GM12878 (cell line): ENCODE data around the gene ATP2A2. TPM values are rescaled to one million over a fixed set of nuclear protein-coding genes. Genes with fewer than 3 reads are reported as not detected.

Source experiments
- ATAC-seq: fragments of 200-7000 bp; cut with Tn5 transposase; 3 replicates; pipeline ENCODE4 v1.9.1; 2020; ENCODE audit warnings: mild to moderate bottlenecking, moderate library complexity
- BruUV-seq: library from RNA; stranded (reverse); fragments of 400-500 nt; replicated peaks from 2 replicates; lab custom pipeline; 2021; lab: Mats Ljungman, UMichigan
- CTCF ChIA-PET: fragments of 300-600 bp; sonication (Branson Sonifier 250); formaldehyde crosslinking; extraction: SDS; loops from one replicate; lab custom pipeline; 2021; ENCODE audit warnings: inconsistent platforms; lab: Yijun Ruan, JAX
- POLR2A ChIA-PET: fragments of 350-600 bp; formaldehyde crosslinking; extraction: SDS; loops from one replicate; lab custom pipeline; 2021; ENCODE audit warnings: inconsistent platforms; lab: Charles Lee
- RAD21 ChIA-PET: fragments of 300-600 bp; sonication (Branson Sonifier 250); formaldehyde crosslinking; loops from one replicate; lab custom pipeline; 2023; ENCODE audit warnings: antibody characterized with exemption; ENCODE audit not compliant: unreplicated experiment; lab: Charles Lee
- SMC1A ChIA-PET: fragments of 300-600 bp; sonication (Branson Sonifier 250); formaldehyde crosslinking; loops from one replicate; lab custom pipeline; 2023; ENCODE audit not compliant: unreplicated experiment, uncharacterized antibody; lab: Charles Lee
- DNase-seq: peaks from one replicate; pipeline ENCODE4 v3.0.0-alpha.2; 2011; ENCODE audit warnings: low read depth, low spot score
- FAIRE-seq: peaks from 3 replicates; lab custom pipeline; 2011; peaks lifted over from hg19 to GRCh38; lab: Jason Lieb, UNC
- H2AFZ ChIP-seq: 2 replicates; pipeline ENCODE4 v1.6.0; 2011; ENCODE audit warnings: low read depth, low read length, control low read depth; ENCODE audit not compliant: control insufficient read depth
- H3K27ac ChIP-seq: 2 replicates; pipeline ENCODE4 v1.5.1; 2011; ENCODE audit warnings: control low read depth; ENCODE audit not compliant: control insufficient read depth, insufficient read depth
- H3K27me3 ChIP-seq, 2 experiments: replicated peaks in 1 of 2; 2 replicates each; pipeline versions ENCODE4 v1.6.0 to v1.6.1; 2011; ENCODE audit warnings: low read length in 1 of 2; ENCODE audit not compliant: control insufficient read depth in 2 of 2, insufficient read depth in 2 of 2
- H3K36me3 ChIP-seq, 2 experiments: 2 replicates each; pipeline ENCODE4 v1.5.1; 2011; ENCODE audit warnings: low read length in 1 of 2; ENCODE audit not compliant: control insufficient read depth in 2 of 2, insufficient read depth in 2 of 2
- H3K4me1 ChIP-seq: 2 replicates; pipeline ENCODE4 v1.6.1; 2011; ENCODE audit warnings: mild to moderate bottlenecking, low read length, moderate library complexity, mixed read lengths; ENCODE audit not compliant: control insufficient read depth, insufficient read depth
- H3K4me2 ChIP-seq: 2 replicates; pipeline ENCODE4 v1.6.0; 2011; ENCODE audit warnings: control low read depth; ENCODE audit not compliant: control insufficient read depth, insufficient read depth
- H3K4me3 ChIP-seq: fragments of 200-600 bp; sonication (generic); 2 replicates; pipeline ENCODE4 v1.5.1; 2016
- H3K79me2 ChIP-seq: 2 replicates; pipeline ENCODE4 v1.6.0; 2011; ENCODE audit warnings: low read length; ENCODE audit not compliant: control insufficient read depth, insufficient read depth
- H3K9ac ChIP-seq: 2 replicates; pipeline ENCODE4 v1.8.0; 2011; ENCODE audit warnings: low read length, control low read depth, mixed read lengths; ENCODE audit not compliant: control insufficient read depth, insufficient read depth
- H3K9me3 ChIP-seq: replicated peaks from 3 replicates; pipeline ENCODE4 v1.5.1; 2011; ENCODE audit warnings: mild to moderate bottlenecking, low read length; ENCODE audit not compliant: control insufficient read depth, insufficient read depth
- H4K20me1 ChIP-seq: 2 replicates; pipeline ENCODE4 v1.6.0; 2011; ENCODE audit not compliant: control insufficient read depth, insufficient read depth
- CHD2 ChIP-seq: IDR thresholded peaks from 2 replicates; pipeline ENCODE4 v1.6.1; 2011; ENCODE audit warnings: low read depth, low read length, improper control_type of control experiment, borderline replicate concordance
- CREB1 ChIP-seq: IDR thresholded peaks from 2 replicates; pipeline ENCODE4 v1.6.1; 2012; ENCODE audit warnings: low read depth, mild to moderate bottlenecking, inconsistent platforms
- DPF2 ChIP-seq: fragments of 450-650 bp; IDR thresholded peaks from 2 replicates; pipeline ENCODE4 v1.6.1; 2017; ENCODE audit warnings: mild to moderate bottlenecking
- EED ChIP-seq: sonication (generic); IDR thresholded peaks from 2 replicates; pipeline ENCODE4 v1.6.1; 2016; ENCODE audit warnings: antibody characterized with exemption, low read depth
- MYB ChIP-seq: fragments of 150-350 bp; IDR thresholded peaks from 2 replicates; pipeline ENCODE4 v1.6.1; 2014; ENCODE audit warnings: mild to moderate bottlenecking, low read depth, low read length, borderline replicate concordance
- PML ChIP-seq: IDR thresholded peaks from 2 replicates; pipeline ENCODE4 v1.6.1; 2012; ENCODE audit warnings: low read length, inconsistent platforms
- POLR2A ChIP-seq: IDR thresholded peaks from 2 replicates; pipeline ENCODE4 v1.6.1; 2011; ENCODE audit warnings: low read depth, mild to moderate bottlenecking, low read length
- POLR2AphosphoS5 ChIP-seq: IDR thresholded peaks from 2 replicates; pipeline ENCODE4 v1.6.1; 2011; ENCODE audit warnings: mild to moderate bottlenecking, low read length, inconsistent platforms
- WRNIP1 ChIP-seq: IDR thresholded peaks from 2 replicates; pipeline ENCODE4 v1.6.1; 2011; ENCODE audit warnings: low read depth, low read length, improper control_type of control experiment, borderline replicate concordance
- WGBS: methylation state at CpG from one replicate; pipeline ENCODE4 v1.1.6; 2016; ENCODE audit warnings: low lambda C conversion rate; ENCODE audit not compliant: insufficient replicate concordance, insufficient coverage; ENCODE audit errors: missing lambda C conversion rate; 5-methylcytosine and 5-hydroxymethylcytosine counted together
- in situ Hi-C: fragments of 300-500 bp; cut with MboI; formaldehyde crosslinking; loops from 9 replicates; pipeline ENCODE4 v1.14.3; 2018; ENCODE audit warnings: mixed read lengths
- intact Hi-C: fragments of 100-400 bp; cut with micrococcal nuclease; formaldehyde crosslinking; loops from one replicate; pipeline ENCODE4 v1.14.2; 2022; ENCODE audit not compliant: unreplicated experiment
- polyA plus RNA-seq, 11 experiments: library from polyadenylated mRNA; depleted of rRNA in 4 of 11; unstranded in 6 of 11; stranded (reverse) in 5 of 11; fragments of >200 nt; fragmentation: Nextera tagmentation in 4 of 11; fragmentation: Illumina TruSeq in 1 of 11; extraction: Ambion mirVana in 4 of 11; extraction: Trizol in 1 of 11; gene quantifications; 1 replicate in 1 of 11; 2 replicates in 10 of 11; pipeline versions ENCODE4 v1.2.1 to v1.2.3, GENCODE V29; 2011 to 2016; ENCODE audit warnings: inconsistent platforms in 2 of 11, missing spikeins in 2 of 11, low read depth in 1 of 11
- total RNA-seq, 4 experiments: library from RNA; depleted of rRNA in 3 of 4; stranded (reverse); fragments of >200 nt in 3 of 4; fragmentation: Illumina TruSeq in 1 of 4; extraction: Trizol in 1 of 4; gene quantifications; 2 replicates each; pipeline versions ENCODE4 v1.2.1 to v1.2.3, GENCODE V29; 2013 to 2021

The ATP2A2 gene
- total and polyA plus RNA-seq, 10 of the 15 experiments (the other 5 are each of a cell fraction or from before 2014, with no cell fraction given), result 3.7 to 133 (median 34.4) TPM

DNA sequence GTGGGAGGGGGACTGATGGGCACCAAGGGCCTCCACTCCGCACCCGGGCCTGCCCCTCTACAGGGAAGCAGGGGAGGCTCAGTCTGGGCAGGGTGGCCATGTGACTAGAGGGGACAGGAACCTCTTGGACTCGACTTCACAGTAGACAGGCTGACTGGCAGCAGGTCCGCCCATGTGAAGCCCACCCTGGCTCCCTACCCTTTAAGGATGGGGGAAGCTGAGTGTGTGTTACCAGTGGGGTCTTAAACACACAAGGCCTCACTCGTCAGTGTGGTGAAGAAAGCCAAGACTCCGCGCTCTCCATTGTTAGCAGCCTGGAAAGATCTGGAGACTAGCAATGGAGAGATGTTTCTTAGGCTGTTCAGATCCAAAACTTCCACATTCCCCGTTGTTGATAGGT, 70.1 kb downstream of the ATP2A2 start:
- Histone ChIP-seq H3K27me3 (no peaks in the 10 kb centered on the region), H2AFZ (no peak overlapping the region), H3K36me3 (peaks cover 8 to 23% of the 10 kb centered on the region in 2 experiments; a peak in 3 of 4 replicates), H3K4me2 (no peak overlapping the region), H3K9me3 (no peaks in the 10 kb centered on the region), H3K4me1 (no peaks in the 10 kb centered on the region; the same call in 1 of the 2 replicates), H4K20me1 (no peaks in the 10 kb centered on the region), H3K27ac (no peak overlapping the region), H3K79me2 (no peaks in the 10 kb centered on the region), H3K9ac (no peak overlapping the region), H3K4me3 (no peak overlapping the region)
- 98% methylated on average over 8 of the region's 8 CpGs for WGBS
- no peak for DNase-seq
- ChIA-PET CTCF (interaction anchor here (1.0 kb wide), 1 partner anchor 250 kb away, joined by 3 read pairs; no protein-coding TSS in a partner anchor), RAD21 (interaction anchor here (5.3 kb wide), 1 partner anchor 80 kb away, joined by 34 read pairs; no protein-coding TSS in a partner anchor), POLR2A (interaction anchor here (0.8 to 1.0 kb wide), 3 partner anchors 18 to 80 kb away, joined by 3 to 11 read pairs (median 3); no protein-coding TSS in a partner anchor), SMC1A (no interaction called here)
- no TSS peak for BruUV-seq
- ATAC-seq, result no peak
- no peak for FAIRE-seq
- in situ Hi-C loops (no loop called here), intact Hi-C loops (no loop called here)
- TF ChIP-seq MYB, result no peak
- peak; percentile 36 for TF ChIP-seq POLR2A
- TF ChIP-seq POLR2AphosphoS5, result 0 out of 2 replicates have a peak, but pooled peaks have one; percentile 35

DNA sequence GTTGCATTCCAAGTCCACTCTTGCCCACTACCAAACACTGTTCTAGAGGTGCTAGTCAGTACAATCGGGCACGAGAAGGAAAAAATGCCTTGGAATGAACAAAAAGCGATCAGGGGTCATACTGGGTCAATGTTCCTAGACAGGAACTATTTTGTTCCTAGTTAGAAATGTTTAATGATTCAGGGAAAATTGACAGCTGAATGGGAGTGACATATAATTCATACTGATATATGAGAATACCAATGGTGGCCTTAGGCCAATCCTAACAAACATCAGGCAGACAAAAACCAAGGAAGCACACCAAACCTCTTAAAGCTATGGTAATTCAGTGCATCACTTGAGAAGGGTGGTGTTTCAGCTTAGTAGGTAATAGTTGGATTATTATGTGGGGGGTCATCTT, 71.4 kb downstream of the ATP2A2 start:
- intact Hi-C loops, result no loop called here
- H3K4me1 ChIP-seq, result no peaks in the 10 kb centered on the region; the same call in 1 of the 2 replicates

More for the DNA sequence above, 71.4 kb downstream of the ATP2A2 start:
- CTCF ChIA-PET, result interaction anchor here (0.7 to 3.2 kb wide), 4 partner anchors 21 to 328 kb away, joined by 3 to 55 read pairs (median 5); no protein-coding TSS in a partner anchor
- RAD21 ChIA-PET, result interaction anchor here (1.0 to 5.3 kb wide), 3 partner anchors 13 to 79 kb away, joined by 3 to 34 read pairs (median 4); no protein-coding TSS in a partner anchor
- DNase-seq (no peak), ATAC-seq (no peak), FAIRE-seq (no peak)
- no peak overlapping the region for H3K9ac ChIP-seq
- no TSS peak for BruUV-seq
- H4K20me1 ChIP-seq, result no peaks in the 10 kb centered on the region
- H3K36me3 ChIP-seq, result peaks cover 5 to 21% of the 10 kb centered on the region in 2 experiments; a peak in 3 of 4 replicates
- SMC1A ChIA-PET, result interaction anchor here (0.6 to 2.9 kb wide), 3 partner anchors 15 to 79 kb away, joined by 3 to 28 read pairs (median 13); no protein-coding TSS in a partner anchor
- POLR2A ChIA-PET, result interaction anchor here (0.5 kb wide), 1 partner anchor 32 kb away, joined by 3 read pairs; no protein-coding TSS in a partner anchor
- H2AFZ ChIP-seq, result no peak overlapping the region
- H3K4me3 ChIP-seq, result no peak overlapping the region
- WGBS, result 98% methylated on average over 3 of the region's 3 CpGs
- TF ChIP-seq EED (no peak), CHD2 (no peak), WRNIP1 (no peak), CREB1 (no peak), DPF2 (no peak), POLR2A (no peak), PML (no peak)
- H3K4me2 ChIP-seq, result no peak overlapping the region
- H3K27me3 ChIP-seq, result no peaks in the 10 kb centered on the region
- no peaks in the 10 kb centered on the region for H3K79me2 ChIP-seq
- no peak overlapping the region for H3K27ac ChIP-seq
- in situ Hi-C loops, result no loop called here
- no peaks in the 10 kb centered on the region for H3K9me3 ChIP-seq
